Measurements from ENCODE around the gene C1QA.
A peak's percentile ranks its signal among the peaks of the same experiment; 100 is the strongest.
"Not testable (repeated sequence)": the region's sequence is repeated elsewhere in the genome, so short reads cannot be mapped to it uniquely, and the experiment has no call there.

Gene C1QA

GRCh38 chr1:22641247-22641646, 4.8 kb downstream of the C1QA start:
- no peak for DNase-seq (ENCODE audit: low spot score)

- peak; percentile 94 for DNase-seq (ENCODE audit: low spot score)
Observed at GRCh38 chr1:22641906-22642636, 5.6 kb downstream of the C1QA start.

- DNase-seq (ENCODE audit: low spot score) = no peak
Observed at GRCh38 chr1:22643381-22643780, 7.0 kb downstream of the C1QA start, which contains the start of gene C1QC. Gene C1QC (plus strand): TSS chr1:22643633. CDS start chr1:22644024, 391 bp downstream.

GRCh38 chr1:22643928-22644327, 7.5 kb downstream of the C1QA start:
- no peak for DNase-seq (ENCODE audit: low spot score)

GRCh38 chr1:22645931-22646330, 9.5 kb downstream of the C1QA start:
- no peak for DNase-seq (ENCODE audit: low spot score)

GRCh38 chr1:22646384-22646783, 10.0 kb downstream of the C1QA start:
- DNase-seq (ENCODE audit: low spot score) = no peak

GRCh38 chr1:22650089-22650693, 13.8 kb downstream of the C1QA start:
- no peak for DNase-seq (ENCODE audit: low spot score)

GRCh38 chr1:22651941-22652856, 15.8 kb downstream of the C1QA start:
- DNase-seq (ENCODE audit: low spot score) = no peak

- DNase-seq (ENCODE audit: low spot score) = no peak
Observed at GRCh38 chr1:22652881-22653316, 16.5 kb downstream of the C1QA start, which contains the start of gene C1QB. Gene C1QB (plus strand): TSS chr1:22653236. CDS start chr1:22659463, 6,227 bp downstream.

- peak; percentile 54 for DNase-seq (ENCODE audit: low spot score)
Observed at GRCh38 chr1:22654692-22655091, 18.3 kb downstream of the C1QA start.

GRCh38 chr1:22658385-22659163, 22.1 kb downstream of the C1QA start:
- peak; percentile 20 for DNase-seq (ENCODE audit: low spot score)

- DNase-seq (ENCODE audit: low spot score) = no peak
Observed at GRCh38 chr1:22660716-22661241, 24.4 kb downstream of the C1QA start.

GRCh38 chr1:22661880-22662279, 25.5 kb downstream of the C1QA start:
- no peak for DNase-seq (ENCODE audit: low spot score)

GRCh38 chr1:22662318-22662717, 25.9 kb downstream of the C1QA start:
- peak; percentile 86 for DNase-seq (ENCODE audit: low spot score)

GRCh38 chr1:22662986-22663408, 26.6 kb downstream of the C1QA start:
- no peak for DNase-seq (ENCODE audit: low spot score)

- peak; percentile 67 for DNase-seq (ENCODE audit: low spot score)
Observed at GRCh38 chr1:22665752-22666151, 29.3 kb downstream of the C1QA start.

GRCh38 chr1:22666412-22666811, 30.0 kb downstream of the C1QA start:
- DNase-seq (ENCODE audit: low spot score) = no peak

GRCh38 chr1:22668840-22669239, 32.4 kb downstream of the C1QA start:
- DNase-seq (ENCODE audit: low spot score) = not testable (repeated sequence)

- DNase-seq (ENCODE audit: low spot score) = no peak
Observed at GRCh38 chr1:22670352-22670975, 34.0 kb downstream of the C1QA start.

- no peak for DNase-seq (ENCODE audit: low spot score)
Observed at GRCh38 chr1:22671999-22672398, 35.6 kb downstream of the C1QA start.
